CD4-positive, alpha-beta T cell (primary cell): ENCODE measurements around the gene WIZ. TPM values are rescaled to one million over a fixed set of nuclear protein-coding genes. Genes with fewer than 3 reads are reported as not detected.
A peak's percentile ranks its signal among the peaks of the same experiment; 100 is the strongest.

Experiments used
- ATAC-seq: fragments of 200-7000 bp; cut with Tn5 transposase; one replicate; pipeline ENCODE4 v1.10.0; 2022; ENCODE audit warnings: mild to moderate bottlenecking; ENCODE audit not compliant: poor library complexity
- CTCF ChIA-PET: fragments of 350-600 bp; sonication (Branson Sonifier 250); formaldehyde crosslinking; loops from one replicate; lab custom pipeline; 2021; ENCODE audit warnings: antibody characterized with exemption, inconsistent platforms; lab: Charles Lee
- POLR2A ChIA-PET: fragments of 350-600 bp; sonication (Branson Sonifier 250); formaldehyde crosslinking; loops from one replicate; lab custom pipeline; 2021; ENCODE audit warnings: antibody characterized with exemption, inconsistent platforms; lab: Charles Lee
- DNase-seq, 14 experiments: peaks; one replicate each; pipeline ENCODE4 v3.0.0-alpha.2; 2013 to 2020; ENCODE audit warnings: mixed read lengths in 2 of 14
- H3K27ac ChIP-seq, 2 donors: one replicate each; pipeline versions ENCODE4 v1.5.1 to v1.7.0; 2013; ENCODE audit warnings: low read length in 2 of 2, low read depth in 1 of 2, mild to moderate bottlenecking in 1 of 2
- H3K27me3 ChIP-seq, 2 experiments: 1 replicate in 1 of 2; 2 replicates in 1 of 2; pipeline versions ENCODE4 v1.6.1 to v1.7.0; 2013; ENCODE audit warnings: low read length in 2 of 2, control low read depth in 1 of 2, mild to moderate bottlenecking in 1 of 2, moderate library complexity in 1 of 2; ENCODE audit not compliant: insufficient read depth in 2 of 2, control insufficient read depth in 1 of 2
- H3K36me3 ChIP-seq: one replicate; pipeline ENCODE4 v1.6.1; 2013; ENCODE audit warnings: low read length, control low read depth; ENCODE audit not compliant: insufficient read depth
- H3K4me1 ChIP-seq: one replicate; pipeline ENCODE4 v1.6.1; 2013; ENCODE audit warnings: low read length, control low read depth; ENCODE audit not compliant: insufficient read depth
- H3K4me3 ChIP-seq: one replicate; pipeline ENCODE4 v1.5.1; 2013; ENCODE audit warnings: mild to moderate bottlenecking, low read length, moderate library complexity
- H3K9me3 ChIP-seq, 2 experiments: 1 replicate in 1 of 2; 2 replicates in 1 of 2; pipeline versions ENCODE4 v1.6.1 to v1.7.0; 2013; ENCODE audit warnings: low read length in 2 of 2, mild to moderate bottlenecking in 2 of 2, control low read depth in 1 of 2, moderate library complexity in 1 of 2; ENCODE audit not compliant: control insufficient read depth in 1 of 2, insufficient read depth in 1 of 2
- H3K27ac Mint-ChIP-seq: one replicate; pipeline ENCODE4 v1.8.0; 2020; ENCODE audit warnings: mixed read lengths
- H3K27me3 Mint-ChIP-seq: one replicate; pipeline ENCODE4 v1.8.0; 2021; ENCODE audit warnings: mixed read lengths
- H3K36me3 Mint-ChIP-seq: one replicate; pipeline ENCODE4 v1.8.0; 2021; ENCODE audit warnings: low read depth, mixed read lengths
- H3K4me1 Mint-ChIP-seq: one replicate; pipeline ENCODE4 v1.8.0; 2021; ENCODE audit warnings: low read depth, mixed read lengths
- H3K4me3 Mint-ChIP-seq: one replicate; pipeline ENCODE4 v1.8.0; 2020; ENCODE audit warnings: mild to moderate bottlenecking, mixed read lengths
- H3K9me3 Mint-ChIP-seq: one replicate; pipeline ENCODE4 v1.8.0; 2020; ENCODE audit warnings: mixed read lengths
- CTCF ChIP-seq: fragments of 200-600 bp; IDR thresholded peaks from one replicate; pipeline ENCODE4 v1.8.0; 2022; ENCODE audit warnings: antibody characterized with exemption, mild to moderate bottlenecking
- intact Hi-C, 2 experiments: fragments of 100-400 bp; cut with DNase I in 1 of 2; cut with micrococcal nuclease in 1 of 2; formaldehyde crosslinking; loops; one replicate each; pipeline versions ENCODE4 v1.15.1 to v1.9.0; 2023 to 2025; cut with DNase I, micrococcal nuclease
- total RNA-seq, 174 experiments: library from RNA in 2 of 174; stranded (reverse) in 2 of 174; gene quantifications; one replicate each; pipeline ENCODE4 v1.2.3 and lab custom pipeline; 2021 to 2026

The WIZ gene
- total RNA-seq, 2 experiments from 2014 or later, result 12.9 to 14.3 TPM

- Histone ChIP-seq H3K4me1 (peaks cover 35% of the 10 kb centered on the region), H3K27me3 (no peaks in the 10 kb centered on the region), H3K27ac (no peak overlapping the region), H3K36me3 (peaks cover 74% of the 10 kb centered on the region), H3K9me3 (no peaks in the 10 kb centered on the region), H3K4me3 (no peak overlapping the region)
- CTCF ChIA-PET, result no interaction called here
- Mint-ChIP-seq H3K27ac (no peak overlapping the region), H3K27me3 (no peaks in the 10 kb centered on the region), H3K4me1 (peaks cover 27% of the 10 kb centered on the region), H3K36me3 (peaks cover 71% of the 10 kb centered on the region), H3K9me3 (no peaks in the 10 kb centered on the region), H3K4me3 (no peak overlapping the region)
- POLR2A ChIA-PET, result no interaction called here
- TF ChIP-seq CTCF, result no peak
- ATAC-seq (no peak), DNase-seq (peak in 1 of 14 experiments; percentile 21)
- intact Hi-C loops, result no loop called here
These were observed 76.1 kb downstream of the WIZ start for GRCh38 chr19:15373644-15374043.

- DNase-seq (peak in 1 of 14 experiments; percentile 28), ATAC-seq (no peak)
- Histone ChIP-seq H3K36me3 (peaks cover 82% of the 10 kb centered on the region), H3K9me3 (no peaks in the 10 kb centered on the region), H3K27ac (no peak overlapping the region), H3K4me3 (no peak overlapping the region), H3K4me1 (peaks cover 33% of the 10 kb centered on the region), H3K27me3 (no peaks in the 10 kb centered on the region)
- Mint-ChIP-seq H3K27me3 (no peaks in the 10 kb centered on the region), H3K36me3 (peaks cover 71% of the 10 kb centered on the region), H3K4me3 (no peak overlapping the region), H3K27ac (no peak overlapping the region), H3K9me3 (no peaks in the 10 kb centered on the region), H3K4me1 (peaks cover 20% of the 10 kb centered on the region)
- no peak for TF ChIP-seq CTCF
- ChIA-PET POLR2A (no interaction called here), CTCF (no interaction called here)
- intact Hi-C loops, result no loop called here
These were observed 76.9 kb downstream of the WIZ start for GRCh38 chr19:15372891-15373301.

- H3K36me3 Mint-ChIP-seq, result peaks cover 75% of the 10 kb centered on the region
- H3K4me3 Mint-ChIP-seq, result no peak overlapping the region
- DNase-seq (no peak), ATAC-seq (no peak)
- Histone ChIP-seq H3K27me3 (no peaks in the 10 kb centered on the region), H3K4me1 (peaks cover 29% of the 10 kb centered on the region), H3K27ac (no peak overlapping the region), H3K4me3 (no peak overlapping the region), H3K36me3 (peaks cover 86% of the 10 kb centered on the region), H3K9me3 (no peaks in the 10 kb centered on the region)
- H3K4me1 Mint-ChIP-seq, result peaks cover 16% of the 10 kb centered on the region
- no peaks in the 10 kb centered on the region for H3K27me3 Mint-ChIP-seq
- no peaks in the 10 kb centered on the region for H3K9me3 Mint-ChIP-seq
- CTCF ChIA-PET, result no interaction called here
- intact Hi-C loops, result no loop called here
- POLR2A ChIA-PET, result no interaction called here
- no peak overlapping the region for H3K27ac Mint-ChIP-seq
- no peak for TF ChIP-seq CTCF
These were observed 77.3 kb downstream of the WIZ start for GRCh38 chr19:15372470-15372869.
